Measurements from ENCODE around the gene ZCCHC9. TPM values are rescaled to one million over a fixed set of nuclear protein-coding genes. Genes with fewer than 3 reads are reported as not detected.
"Not testable (repeated sequence)": the region's sequence is repeated elsewhere in the genome, so short reads cannot be mapped to it uniquely, and the experiment has no call there.

Gene ZCCHC9
- total and polyA plus RNA-seq, 7 donors, result 20.2 to 44.9 (median 27.6) TPM

- H3K27me3 ChIP-seq, result no peaks in the 10 kb centered on the region
- 91 to 95% methylated on average over 1 of the region's 1 CpG for WGBS, 2 donors
- peaks cover 0 to 8% (median 0%) of the 10 kb centered on the region in 4 donors for H3K9me3 ChIP-seq
- no peak for TF ChIP-seq EP300 (IDR thresholded peaks at IDR 0.05)
- TF ChIP-seq POLR2A (IDR thresholded peaks at IDR 0.05), result no peak
- TF ChIP-seq POLR2AphosphoS5 (IDR thresholded peaks at IDR 0.05), result no peak
- TF ChIP-seq, protein P1, sequence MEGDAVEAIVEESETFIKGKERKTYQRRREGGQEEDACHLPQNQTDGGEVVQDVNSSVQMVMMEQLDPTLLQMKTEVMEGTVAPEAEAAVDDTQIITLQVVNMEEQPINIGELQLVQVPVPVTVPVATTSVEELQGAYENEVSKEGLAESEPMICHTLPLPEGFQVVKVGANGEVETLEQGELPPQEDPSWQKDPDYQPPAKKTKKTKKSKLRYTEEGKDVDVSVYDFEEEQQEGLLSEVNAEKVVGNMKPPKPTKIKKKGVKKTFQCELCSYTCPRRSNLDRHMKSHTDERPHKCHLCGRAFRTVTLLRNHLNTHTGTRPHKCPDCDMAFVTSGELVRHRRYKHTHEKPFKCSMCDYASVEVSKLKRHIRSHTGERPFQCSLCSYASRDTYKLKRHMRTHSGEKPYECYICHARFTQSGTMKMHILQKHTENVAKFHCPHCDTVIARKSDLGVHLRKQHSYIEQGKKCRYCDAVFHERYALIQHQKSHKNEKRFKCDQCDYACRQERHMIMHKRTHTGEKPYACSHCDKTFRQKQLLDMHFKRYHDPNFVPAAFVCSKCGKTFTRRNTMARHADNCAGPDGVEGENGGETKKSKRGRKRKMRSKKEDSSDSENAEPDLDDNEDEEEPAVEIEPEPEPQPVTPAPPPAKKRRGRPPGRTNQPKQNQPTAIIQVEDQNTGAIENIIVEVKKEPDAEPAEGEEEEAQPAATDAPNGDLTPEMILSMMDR (IDR thresholded peaks at IDR 0.05), result no peak
- no peaks in the 10 kb centered on the region for H3K4me1 ChIP-seq
- no peak overlapping the region for H3K4me3 ChIP-seq
- intact Hi-C loops (cut with DNase I), result no loop called here
- no peaks in the 10 kb centered on the region for H3K36me3 ChIP-seq
- H3K27ac ChIP-seq, result no peak overlapping the region
- no peak for DNase-seq
Observed at GRCh38 chr5:81290146-81290545, 11.2 kb upstream of the ZCCHC9 start.

- 34 to 50% methylated on average over 2 of the region's 2 CpGs for WGBS, 2 donors
- TF ChIP-seq, protein P1 (IDR thresholded peaks at IDR 0.05), result no peak
- TF ChIP-seq POLR2AphosphoS5 (IDR thresholded peaks at IDR 0.05), result no peak
- TF ChIP-seq EP300 (IDR thresholded peaks at IDR 0.05), result no peak
- TF ChIP-seq POLR2A (IDR thresholded peaks at IDR 0.05), result no peak
- no peak overlapping the region for H3K4me3 ChIP-seq
- H3K27me3 ChIP-seq, result no peaks in the 10 kb centered on the region
- no peaks in the 10 kb centered on the region for H3K36me3 ChIP-seq
- no peaks in the 10 kb centered on the region for H3K4me1 ChIP-seq
- peaks cover 0 to 8% (median 0%) of the 10 kb centered on the region in 4 donors for H3K9me3 ChIP-seq
- no peak for DNase-seq
- intact Hi-C loops (cut with DNase I), result no loop called here
- H3K27ac ChIP-seq, result no peak overlapping the region
Observed at GRCh38 chr5:81292130-81292529, 9.3 kb upstream of the ZCCHC9 start.

DNA sequence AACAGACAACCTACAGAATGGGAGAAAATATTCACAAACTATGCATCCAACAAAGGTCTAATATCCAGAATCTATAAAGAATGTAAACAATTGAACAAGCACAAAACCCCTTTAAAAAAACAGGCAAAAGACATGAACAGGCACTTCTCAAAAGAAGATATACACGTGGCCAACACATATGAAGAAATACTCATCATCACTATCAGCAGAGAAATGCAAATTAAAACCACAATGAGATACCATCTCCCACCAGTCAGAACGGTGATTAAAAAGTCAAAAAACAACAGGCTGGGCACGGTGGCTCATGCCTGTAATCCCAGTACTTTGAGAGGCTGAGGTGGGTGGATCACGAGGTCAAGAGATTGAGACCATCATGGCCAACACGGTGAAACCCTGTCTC is 7.4 kb upstream of the ZCCHC9 start:
- intact Hi-C loops (cut with DNase I), result not testable (repeated sequence)
- 86 to 93% methylated on average over 5 of the region's 5 CpGs for WGBS, 2 donors

GRCh38 chr5:81297531-81297930 is 3.9 kb upstream of the ZCCHC9 start:
- WGBS, 2 donors, result 86 to 87% methylated on average over 4 of the region's 4 CpGs
- Histone ChIP-seq H3K27me3 (no peaks in the 10 kb centered on the region), H3K36me3 (no peaks in the 10 kb centered on the region), H3K4me1 (peaks cover 0 to 31% (median 24%) of the 10 kb centered on the region in 4 donors), H3K27ac (no peak overlapping the region), H3K9me3 (peaks cover 0 to 3% (median 0%) of the 10 kb centered on the region in 4 donors), H3K4me3 (no peak overlapping the region)
- DNase-seq, result no peak
- intact Hi-C loops (cut with DNase I), result no loop called here
- no peak for TF ChIP-seq EP300 (IDR thresholded peaks at IDR 0.05)
- no peak for TF ChIP-seq POLR2A (IDR thresholded peaks at IDR 0.05)
- TF ChIP-seq, protein P1 (IDR thresholded peaks at IDR 0.05), result no peak
- no peak for TF ChIP-seq POLR2AphosphoS5 (IDR thresholded peaks at IDR 0.05)

More for the DNA sequence above, 7.4 kb upstream of the ZCCHC9 start:
- H3K4me1 ChIP-seq, DNase-seq, H3K4me3 ChIP-seq, H3K27me3 ChIP-seq, H3K36me3 ChIP-seq, H3K9me3 ChIP-seq, H3K27ac ChIP-seq: not testable (repeated sequence)

- H3K4me1 ChIP-seq, result peaks cover 0 to 46% (median 31%) of the 10 kb centered on the region in 4 donors
- intact Hi-C loops (cut with DNase I), result loop anchor here (5.0 to 10.0 kb wide), 4 partner anchors 551 to 924 kb away; no protein-coding TSS in a partner anchor
- DNase-seq, result no peak
- peak overlapping the region; percentile 60 to 89 (median 76) for H3K4me3 ChIP-seq
- no peak for TF ChIP-seq POLR2AphosphoS5 (IDR thresholded peaks at IDR 0.05)
- TF ChIP-seq, protein P1 (IDR thresholded peaks at IDR 0.05), result no peak
- TF ChIP-seq EP300 (IDR thresholded peaks at IDR 0.05), result no peak
- no peak for TF ChIP-seq POLR2A (IDR thresholded peaks at IDR 0.05)
- peak overlapping the region; percentile 85 to 92 (median 90) for H3K27ac ChIP-seq
- no peaks in the 10 kb centered on the region for H3K27me3 ChIP-seq
- peaks cover 0 to 10% (median 4%) of the 10 kb centered on the region in 4 donors for H3K36me3 ChIP-seq
- no peaks in the 10 kb centered on the region for H3K9me3 ChIP-seq
- WGBS, 2 donors, result 0 to 2% methylated on average over 2 of the region's 2 CpGs
Observed at GRCh38 chr5:81300921-81301270, 491 bp upstream of the ZCCHC9 start.

All from sigmoid colon (tissue), 7 donors.